K562 (cell line): ENCODE data around the gene CLIP2. TPM values are rescaled to one million over a fixed set of nuclear protein-coding genes. Genes with fewer than 3 reads are reported as not detected.

Experiments
- ATAC-seq: fragments of 200-7000 bp; cut with Tn5 transposase; 3 replicates; pipeline ENCODE4 v1.9.1; 2020; ENCODE audit warnings: moderate library complexity
- BruUV-seq: library from RNA; stranded (reverse); fragments of 400-500 nt; replicated peaks from 2 replicates; lab custom pipeline; 2021; lab: Mats Ljungman, UMichigan
- CTCF ChIA-PET: fragments of 300-600 bp; formaldehyde crosslinking; extraction: SDS; loops from one replicate; lab custom pipeline; 2021; ENCODE audit warnings: low intra/inter-chr PET ratio; lab: Yijun Ruan, JAX
- POLR2A ChIA-PET: fragments of 300-600, 350-650 bp; sonication (Branson Sonifier 250); formaldehyde crosslinking; extraction: SDS; loops from one replicate; lab custom pipeline; 2021; ENCODE audit warnings: antibody characterized with exemption, inconsistent platforms; lab: Yijun Ruan, JAX
- DNase-seq, 4 experiments: peaks; one replicate each; pipeline versions ENCODE4 v3.0.0 to v3.0.0-alpha.2; 2011 to 2018; ENCODE audit warnings: low spot score in 3 of 4, mixed read lengths in 3 of 4; ENCODE audit errors: extremely low read depth in 1 of 4
- FAIRE-seq: peaks from 2 replicates; lab custom pipeline; 2011; peaks lifted over from hg19 to GRCh38; lab: Jason Lieb, UNC
- H2AFZ ChIP-seq: 2 replicates; pipeline ENCODE4 v1.6.0; 2011; ENCODE audit warnings: low read depth, low read length, control low read depth, inconsistent platforms
- H3K27ac ChIP-seq: fragments of 200-600 bp; 3 replicates; pipeline ENCODE4 v1.8.0; 2011; ENCODE audit warnings: low read depth, mild to moderate bottlenecking, control low read depth, inconsistent platforms, low read length, moderate library complexity, mixed read lengths; ENCODE audit errors: extremely low read depth
- H3K27me3 ChIP-seq, 2 experiments: fragments of 300-600 bp in 1 of 2; 2 replicates in 1 of 2; 3 replicates in 1 of 2; pipeline versions ENCODE4 v1.6.0 to v1.8.0; 2011; ENCODE audit warnings: inconsistent platforms in 2 of 2, low read length in 2 of 2, mild to moderate bottlenecking in 1 of 2, mixed read lengths in 1 of 2, moderate library complexity in 1 of 2; ENCODE audit not compliant: control insufficient read depth in 2 of 2, insufficient read depth in 2 of 2
- H3K36me3 ChIP-seq: fragments of 300-600 bp; 3 replicates; pipeline ENCODE4 v1.8.0; 2011; ENCODE audit warnings: mild to moderate bottlenecking, low read length, inconsistent platforms; ENCODE audit not compliant: control insufficient read depth, insufficient read depth
- H3K4me1 ChIP-seq, 2 experiments: fragments of 200-600 bp in 1 of 2; replicated peaks in 1 of 2; 2 replicates in 1 of 2; 3 replicates in 1 of 2; pipeline versions ENCODE4 v1.5.1 to v1.8.0; 2011; ENCODE audit warnings: inconsistent platforms in 2 of 2, low read length in 2 of 2, mild to moderate bottlenecking in 1 of 2, mixed read lengths in 1 of 2, moderate library complexity in 1 of 2; ENCODE audit not compliant: control insufficient read depth in 2 of 2, insufficient read depth in 2 of 2
- H3K4me2 ChIP-seq: 2 replicates; pipeline ENCODE4 v1.6.1; 2011; ENCODE audit warnings: low read length, control low read depth, inconsistent platforms, mixed read lengths; ENCODE audit not compliant: insufficient read depth
- H3K4me3 ChIP-seq: fragments of 200-600 bp; sonication (generic), shearing (Covaris generic); 2 replicates; pipeline ENCODE4 v1.5.1; 2016; ENCODE audit warnings: control low read depth, inconsistent platforms
- H3K79me2 ChIP-seq: fragments of 200-600 bp; 3 replicates; pipeline ENCODE4 v1.8.0; 2011; ENCODE audit warnings: low read length, inconsistent platforms; ENCODE audit not compliant: control insufficient read depth, insufficient read depth
- H3K9ac ChIP-seq, 2 experiments: 2 replicates each; pipeline versions ENCODE4 v1.6.0 to v1.6.1; 2011; ENCODE audit warnings: low read depth in 2 of 2, low read length in 2 of 2, control low read depth in 1 of 2, inconsistent platforms in 1 of 2, mild to moderate bottlenecking in 1 of 2, mixed read lengths in 1 of 2; ENCODE audit not compliant: insufficient read depth in 1 of 2
- H3K9me1 ChIP-seq: one replicate; pipeline ENCODE4 v1.6.0; 2011; ENCODE audit warnings: inconsistent platforms, mild to moderate bottlenecking, low read length, moderate library complexity; ENCODE audit not compliant: control insufficient read depth, insufficient read depth
- H3K9me3 ChIP-seq: replicated peaks from 2 replicates; pipeline ENCODE4 v1.5.1; 2011; ENCODE audit warnings: low read depth, low read length, inconsistent platforms; ENCODE audit not compliant: control insufficient read depth, insufficient read depth
- H4K20me1 ChIP-seq: replicated peaks from 2 replicates; pipeline ENCODE4 v1.6.1; 2011; ENCODE audit warnings: low read length, inconsistent platforms, mixed read lengths; ENCODE audit not compliant: control insufficient read depth, insufficient read depth
- ELF4 ChIP-seq: fragments of 450-650 bp; formaldehyde crosslinking; IDR thresholded peaks from 2 replicates; pipeline ENCODE4 v1.4.0; 2022; ENCODE audit warnings: missing genetic modification characterization
- ETV1 ChIP-seq: fragments of 450-650 bp; conservative IDR thresholded peaks from 2 replicates; pipeline ENCODE4 v1.6.1; 2016; ENCODE audit warnings: missing genetic modification characterization, control low read depth, low read depth, missing compliant biosample characterization
- FOXA3 ChIP-seq, 2 experiments: fragments of 450-650 bp in 1 of 2; sonication (generic) in 1 of 2; formaldehyde crosslinking; IDR thresholded peaks in 1 of 2; conservative IDR thresholded peaks in 1 of 2; 2 replicates each; pipeline versions ENCODE4 v1.4.0 to v1.8.0; 2020 to 2022; ENCODE audit warnings: mild to moderate bottlenecking in 2 of 2, missing genetic modification reagents in 1 of 2
- MBD2 ChIP-seq: sonication (generic); IDR thresholded peaks from 2 replicates; pipeline ENCODE4 v1.6.1; 2016; ENCODE audit warnings: low read depth, borderline replicate concordance
- NFATC3 ChIP-seq: fragments of 450-650 bp; IDR thresholded peaks from 2 replicates; pipeline ENCODE4 v1.6.1; 2017; ENCODE audit warnings: mild to moderate bottlenecking
- ZNF165 ChIP-seq: fragments of 250-450 bp; sonication (Bioruptor Pico); IDR thresholded peaks from 2 replicates; pipeline ENCODE4 v1.4.0; 2020; ENCODE audit warnings: borderline replicate concordance
- WGBS: fragments of 100-300 bp; shearing (Covaris generic); methylation state at CpG from one replicate; pipeline ENCODE4 v1.1.6; 2016; ENCODE audit warnings: low coverage, mixed read lengths; ENCODE audit not compliant: insufficient coverage; ENCODE audit errors: missing lambda C conversion rate; 5-methylcytosine and 5-hydroxymethylcytosine counted together
- in situ Hi-C: fragments of 300-500 bp; cut with MboI; formaldehyde crosslinking; loops from 4 replicates; pipeline ENCODE4 v1.15.0; 2018; ENCODE audit warnings: inconsistent platforms, mixed read lengths
- intact Hi-C: fragments of 100-400 bp; cut with micrococcal nuclease; formaldehyde crosslinking; loops from 2 replicates; pipeline ENCODE4 v1.14.2; 2022
- polyA plus RNA-seq, 8 experiments: library from polyadenylated mRNA; depleted of rRNA in 4 of 8; stranded (reverse) in 5 of 8; unstranded in 3 of 8; fragments of >200 nt; fragmentation: Nextera tagmentation in 2 of 8; fragmentation: Illumina TruSeq in 1 of 8; extraction: Ambion mirVana in 2 of 8; extraction: Trizol in 1 of 8; gene quantifications; 2 replicates each; pipeline versions ENCODE4 v1.2.1 to v1.2.3, GENCODE V29; 2011 to 2014; ENCODE audit warnings: inconsistent platforms in 1 of 8, missing spikeins in 1 of 8
- total RNA-seq, 7 experiments: library from RNA; depleted of rRNA in 6 of 7; stranded (reverse); fragments of >200 nt in 6 of 7; fragmentation: Illumina TruSeq in 2 of 7; extraction: Trizol in 2 of 7; gene quantifications; 2 replicates each; pipeline versions ENCODE4 v1.2.1 to v1.2.3, GENCODE V29; 2011 to 2021; ENCODE audit warnings: low replicate concordance in 1 of 7
- TF ChIP-seq, protein P1 (sequence below): fragments of 250-450 bp; sonication (Bioruptor Pico); IDR thresholded peaks from 2 replicates; pipeline ENCODE4 v1.8.0; 2021; ENCODE audit warnings: borderline replicate concordance, mild to moderate bottlenecking, moderate library complexity; ENCODE audit not compliant: poor library complexity, severe bottlenecking
- TF ChIP-seq, protein P2 (sequence below): sonication (generic); formaldehyde crosslinking; IDR thresholded peaks from 2 replicates; pipeline ENCODE4 v1.8.1; 2023; ENCODE audit warnings: mild to moderate bottlenecking, missing genetic modification reagents
- TF ChIP-seq, protein P3 (sequence below): fragments of 200-800 bp; sonication (Bioruptor generic); IDR thresholded peaks from 2 replicates; pipeline ENCODE4 v1.6.1; 2016; ENCODE audit warnings: missing genetic modification characterization, missing compliant biosample characterization

The CLIP2 gene
- total and polyA plus RNA-seq, 9 of the 15 experiments (the other 6 are each of a cell fraction or from before 2014, with no cell fraction given), result 0.07 to 5.4 (median 2.1) TPM

DNA sequence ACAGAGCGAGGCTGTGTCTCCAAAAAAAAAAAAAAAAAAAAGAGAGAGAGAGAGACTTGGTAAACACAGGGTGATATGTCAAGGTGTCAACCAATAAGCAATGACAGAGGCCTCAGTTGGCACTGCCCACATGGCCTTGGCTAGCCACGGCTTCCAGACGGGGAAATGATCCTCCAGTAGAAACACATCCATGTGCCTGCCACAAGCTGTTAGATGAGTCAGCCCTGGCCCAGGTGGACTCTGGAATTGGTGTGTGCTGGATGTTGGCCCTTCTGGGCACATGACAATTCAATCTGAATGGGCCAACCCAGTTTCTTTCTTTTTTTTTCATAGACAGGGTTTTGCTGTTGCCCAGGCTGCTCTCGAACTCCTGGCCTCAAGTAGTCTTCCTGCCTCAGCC is 48.7 kb upstream of the CLIP2 start (continued):
- TF ChIP-seq, protein P1, sequence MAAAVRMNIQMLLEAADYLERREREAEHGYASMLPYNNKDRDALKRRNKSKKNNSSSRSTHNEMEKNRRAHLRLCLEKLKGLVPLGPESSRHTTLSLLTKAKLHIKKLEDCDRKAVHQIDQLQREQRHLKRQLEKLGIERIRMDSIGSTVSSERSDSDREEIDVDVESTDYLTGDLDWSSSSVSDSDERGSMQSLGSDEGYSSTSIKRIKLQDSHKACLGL (CRISPR knock-in tag), result no peak
- no peak for TF ChIP-seq MBD2
- TF ChIP-seq, all 486 proteins: peak for 0

DNA sequence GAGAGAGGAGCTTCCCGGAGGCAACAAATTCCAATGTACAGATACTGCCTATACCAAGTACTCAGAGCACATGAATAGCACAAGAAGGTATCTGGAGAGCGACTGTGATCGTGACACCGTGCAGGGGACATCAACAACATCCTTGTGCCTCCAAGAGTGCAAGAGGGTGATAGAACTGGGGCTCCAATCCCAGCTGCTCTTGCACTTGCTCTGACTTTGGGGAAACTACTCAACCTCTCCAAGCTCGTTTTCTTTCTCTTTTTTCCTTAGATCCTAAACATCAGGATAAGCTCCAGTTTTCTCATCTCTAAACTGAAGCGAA is 47.1 kb upstream of the CLIP2 start:
- in situ Hi-C loops (no loop called here), intact Hi-C loops (no loop called here)
- Histone ChIP-seq H3K36me3 (peaks cover 91% of the 10 kb centered on the region; the same call in 2 of the 3 replicates), H3K27ac (no peak overlapping the region), H3K27me3 (no peaks in the 10 kb centered on the region), H3K4me1 (no peaks in the 10 kb centered on the region), H2AFZ (no peak overlapping the region), H3K79me2 (no peaks in the 10 kb centered on the region; the same call in 2 of the 3 replicates), H3K9me3 (no peaks in the 10 kb centered on the region), H3K9me1 (no peaks in the 10 kb centered on the region), H3K4me2 (no peak overlapping the region), H3K9ac (no peak overlapping the region), H3K4me3 (no peak overlapping the region), H4K20me1 (peaks cover 9% of the 10 kb centered on the region; the same call in 1 of the 2 replicates)
- FAIRE-seq (no peak), DNase-seq (no peak), ATAC-seq (no peak)
- 93% methylated on average over 6 of the region's 6 CpGs for WGBS
- CTCF ChIA-PET, result no interaction called here
- BruUV-seq, result TSS peak; percentile 30
- TF ChIP-seq, protein P2, sequence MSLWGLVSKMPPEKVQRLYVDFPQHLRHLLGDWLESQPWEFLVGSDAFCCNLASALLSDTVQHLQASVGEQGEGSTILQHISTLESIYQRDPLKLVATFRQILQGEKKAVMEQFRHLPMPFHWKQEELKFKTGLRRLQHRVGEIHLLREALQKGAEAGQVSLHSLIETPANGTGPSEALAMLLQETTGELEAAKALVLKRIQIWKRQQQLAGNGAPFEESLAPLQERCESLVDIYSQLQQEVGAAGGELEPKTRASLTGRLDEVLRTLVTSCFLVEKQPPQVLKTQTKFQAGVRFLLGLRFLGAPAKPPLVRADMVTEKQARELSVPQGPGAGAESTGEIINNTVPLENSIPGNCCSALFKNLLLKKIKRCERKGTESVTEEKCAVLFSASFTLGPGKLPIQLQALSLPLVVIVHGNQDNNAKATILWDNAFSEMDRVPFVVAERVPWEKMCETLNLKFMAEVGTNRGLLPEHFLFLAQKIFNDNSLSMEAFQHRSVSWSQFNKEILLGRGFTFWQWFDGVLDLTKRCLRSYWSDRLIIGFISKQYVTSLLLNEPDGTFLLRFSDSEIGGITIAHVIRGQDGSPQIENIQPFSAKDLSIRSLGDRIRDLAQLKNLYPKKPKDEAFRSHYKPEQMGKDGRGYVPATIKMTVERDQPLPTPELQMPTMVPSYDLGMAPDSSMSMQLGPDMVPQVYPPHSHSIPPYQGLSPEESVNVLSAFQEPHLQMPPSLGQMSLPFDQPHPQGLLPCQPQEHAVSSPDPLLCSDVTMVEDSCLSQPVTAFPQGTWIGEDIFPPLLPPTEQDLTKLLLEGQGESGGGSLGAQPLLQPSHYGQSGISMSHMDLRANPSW (CRISPR knock-in tag), result no peak
- no peak for TF ChIP-seq ZNF165 (CRISPR knock-in tag)
- TF ChIP-seq NFATC3, result no peak
- TF ChIP-seq ELF4 (CRISPR knock-in tag), result no peak
- TF ChIP-seq ETV1 (tag), result no peak
- TF ChIP-seq FOXA3 (CRISPR knock-in tag; conservative IDR thresholded peaks at IDR 0.05 in 1 of 2, IDR thresholded peaks at IDR 0.05 in 1 of 2), result no peak
- TF ChIP-seq, protein P3, sequence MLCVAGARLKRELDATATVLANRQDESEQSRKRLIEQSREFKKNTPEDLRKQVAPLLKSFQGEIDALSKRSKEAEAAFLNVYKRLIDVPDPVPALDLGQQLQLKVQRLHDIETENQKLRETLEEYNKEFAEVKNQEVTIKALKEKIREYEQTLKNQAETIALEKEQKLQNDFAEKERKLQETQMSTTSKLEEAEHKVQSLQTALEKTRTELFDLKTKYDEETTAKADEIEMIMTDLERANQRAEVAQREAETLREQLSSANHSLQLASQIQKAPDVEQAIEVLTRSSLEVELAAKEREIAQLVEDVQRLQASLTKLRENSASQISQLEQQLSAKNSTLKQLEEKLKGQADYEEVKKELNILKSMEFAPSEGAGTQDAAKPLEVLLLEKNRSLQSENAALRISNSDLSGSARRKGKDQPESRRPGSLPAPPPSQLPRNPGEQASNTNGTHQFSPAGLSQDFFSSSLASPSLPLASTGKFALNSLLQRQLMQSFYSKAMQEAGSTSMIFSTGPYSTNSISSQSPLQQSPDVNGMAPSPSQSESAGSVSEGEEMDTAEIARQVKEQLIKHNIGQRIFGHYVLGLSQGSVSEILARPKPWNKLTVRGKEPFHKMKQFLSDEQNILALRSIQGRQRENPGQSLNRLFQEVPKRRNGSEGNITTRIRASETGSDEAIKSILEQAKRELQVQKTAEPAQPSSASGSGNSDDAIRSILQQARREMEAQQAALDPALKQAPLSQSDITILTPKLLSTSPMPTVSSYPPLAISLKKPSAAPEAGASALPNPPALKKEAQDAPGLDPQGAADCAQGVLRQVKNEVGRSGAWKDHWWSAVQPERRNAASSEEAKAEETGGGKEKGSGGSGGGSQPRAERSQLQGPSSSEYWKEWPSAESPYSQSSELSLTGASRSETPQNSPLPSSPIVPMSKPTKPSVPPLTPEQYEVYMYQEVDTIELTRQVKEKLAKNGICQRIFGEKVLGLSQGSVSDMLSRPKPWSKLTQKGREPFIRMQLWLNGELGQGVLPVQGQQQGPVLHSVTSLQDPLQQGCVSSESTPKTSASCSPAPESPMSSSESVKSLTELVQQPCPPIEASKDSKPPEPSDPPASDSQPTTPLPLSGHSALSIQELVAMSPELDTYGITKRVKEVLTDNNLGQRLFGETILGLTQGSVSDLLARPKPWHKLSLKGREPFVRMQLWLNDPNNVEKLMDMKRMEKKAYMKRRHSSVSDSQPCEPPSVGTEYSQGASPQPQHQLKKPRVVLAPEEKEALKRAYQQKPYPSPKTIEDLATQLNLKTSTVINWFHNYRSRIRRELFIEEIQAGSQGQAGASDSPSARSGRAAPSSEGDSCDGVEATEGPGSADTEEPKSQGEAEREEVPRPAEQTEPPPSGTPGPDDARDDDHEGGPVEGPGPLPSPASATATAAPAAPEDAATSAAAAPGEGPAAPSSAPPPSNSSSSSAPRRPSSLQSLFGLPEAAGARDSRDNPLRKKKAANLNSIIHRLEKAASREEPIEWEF (CRISPR knock-in tag), result no peak
- POLR2A ChIA-PET, result interaction anchor here (1.6 to 1.7 kb wide), 2 partner anchors 12 to 19 kb away, joined by 3 to 8 read pairs; partner anchors contain the start of gene RFC2
